HG03457 (cell line): ENCODE data around the gene WSCD1.

Source experiments
- ATAC-seq: cut with Tn5 transposase; IDR thresholded peaks from one replicate; pipeline ENCODE4 v1.9.1; 2021; ENCODE audit warnings: moderate number of reproducible peaks; ENCODE audit not compliant: unreplicated experiment

The WSCD1 gene

DNA sequence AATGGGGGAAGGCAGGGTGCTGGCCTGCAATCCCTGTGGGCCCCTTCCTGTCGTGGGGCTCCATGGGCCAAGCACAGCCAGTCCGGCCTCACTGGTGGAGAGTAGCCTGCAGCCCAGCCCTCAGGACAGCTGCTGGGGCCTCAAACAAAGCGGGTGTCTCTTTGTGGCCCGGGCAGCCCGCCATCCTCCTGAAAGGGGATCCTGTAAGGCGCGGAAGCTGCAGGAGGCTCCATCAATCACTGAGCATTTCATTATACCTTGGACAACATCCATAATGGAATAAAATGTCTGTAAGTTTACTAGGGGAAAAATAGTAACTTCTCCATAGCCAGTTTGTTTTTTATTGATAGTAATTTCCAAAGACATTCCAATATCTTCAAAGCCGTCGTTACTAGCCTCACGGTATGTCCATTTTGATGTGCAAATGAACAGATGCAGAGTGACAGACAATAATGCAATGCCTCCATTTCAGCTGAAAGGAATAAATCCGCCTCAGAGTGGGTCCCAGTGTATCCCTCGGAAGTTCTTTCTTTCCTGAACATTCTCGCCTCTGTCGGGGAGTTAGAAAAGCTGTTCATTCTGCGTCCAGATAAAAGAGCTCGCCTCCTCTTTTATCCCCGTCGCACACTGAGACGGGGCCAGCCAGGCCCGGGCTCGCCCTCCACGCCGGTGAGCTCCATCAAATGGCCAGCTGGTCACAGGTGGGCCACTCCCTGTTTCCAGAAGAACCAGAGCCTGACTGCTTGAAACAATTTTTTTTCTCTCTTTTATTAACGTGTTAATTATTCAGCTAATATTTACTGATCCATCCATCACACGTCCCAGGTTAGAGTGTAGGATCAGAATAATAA is 14.4 kb downstream of the WSCD1 start:
- no peak for ATAC-seq

DNA sequence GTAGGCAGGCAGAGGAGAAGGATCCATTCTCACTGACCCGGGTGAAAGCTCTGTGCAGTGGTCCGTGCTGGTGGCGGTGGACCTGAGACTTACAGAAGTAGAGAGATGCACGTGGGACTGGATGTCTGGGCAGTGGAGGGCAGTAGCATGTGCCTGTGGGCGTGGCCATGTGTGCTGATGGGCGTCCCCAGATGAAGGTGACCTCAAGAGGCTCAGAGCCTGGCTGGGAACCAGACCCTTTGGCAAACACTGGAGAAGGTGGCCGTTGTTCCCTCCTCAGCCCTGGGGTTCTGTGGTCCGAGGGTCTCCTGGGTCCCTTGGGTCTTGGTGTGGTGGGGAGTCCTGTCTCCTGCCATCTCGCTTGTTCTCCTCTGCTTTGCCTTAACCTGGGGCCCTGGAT is 15.6 kb downstream of the WSCD1 start:
- ATAC-seq: no peak

DNA sequence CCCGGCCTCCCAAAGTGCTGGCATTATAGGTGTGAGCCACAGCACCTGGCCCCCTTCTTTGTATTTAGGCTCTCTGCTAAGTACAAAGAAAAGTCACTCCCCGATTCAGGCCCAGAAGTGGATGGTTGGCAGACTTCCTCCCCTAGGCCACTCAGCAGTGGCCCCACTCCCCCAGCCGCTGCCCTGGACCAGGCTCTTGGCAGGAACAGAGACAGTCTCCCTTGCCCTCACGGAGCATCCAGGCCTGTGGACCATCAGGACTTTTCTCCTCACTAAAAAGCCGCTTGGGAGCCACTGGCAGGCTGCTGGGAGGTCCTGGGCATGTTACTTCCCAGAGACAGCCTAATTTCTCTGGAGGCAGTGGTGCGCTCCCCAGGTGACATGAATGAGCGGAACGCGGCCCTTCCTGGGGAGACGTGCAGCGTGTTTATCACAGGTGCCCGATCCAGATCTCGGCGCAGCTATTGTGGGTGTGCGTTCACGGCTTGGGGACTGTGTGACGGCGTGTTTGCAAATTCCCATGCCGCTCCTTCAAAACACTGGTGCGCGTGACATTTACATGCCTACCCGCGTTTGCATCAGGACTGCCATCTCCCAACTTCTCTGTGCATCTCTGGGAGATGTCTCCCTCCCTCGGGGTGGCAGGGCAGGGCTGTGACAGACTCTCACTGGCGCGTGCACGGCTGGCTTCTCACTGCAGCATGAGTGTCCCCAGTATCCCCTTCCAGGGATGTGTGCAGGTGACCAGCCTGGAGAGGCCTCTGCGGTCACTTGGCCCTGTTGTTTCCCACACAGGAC is 16.6 kb downstream of the WSCD1 start:
- no peak for ATAC-seq

DNA sequence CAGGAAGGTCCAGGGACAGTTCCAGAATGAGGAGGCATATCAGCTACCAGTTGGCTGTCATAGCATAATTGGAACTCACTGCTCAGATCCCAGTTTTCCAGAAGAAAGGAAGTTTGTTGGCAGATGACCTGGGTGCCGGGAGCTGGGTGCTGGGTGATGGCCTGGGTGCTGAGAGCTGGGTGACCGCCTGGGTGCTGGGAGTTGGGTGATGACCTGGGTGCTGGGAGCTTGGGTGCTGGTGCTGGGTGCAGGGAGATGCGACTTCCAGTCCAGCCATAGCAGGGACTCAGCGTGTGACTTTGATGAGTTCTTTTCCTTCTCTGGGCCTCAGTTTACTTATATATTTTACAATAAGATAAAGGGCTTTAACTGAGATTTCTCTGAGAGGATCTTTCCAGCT is 18.0 kb downstream of the WSCD1 start:
- no peak for ATAC-seq

DNA sequence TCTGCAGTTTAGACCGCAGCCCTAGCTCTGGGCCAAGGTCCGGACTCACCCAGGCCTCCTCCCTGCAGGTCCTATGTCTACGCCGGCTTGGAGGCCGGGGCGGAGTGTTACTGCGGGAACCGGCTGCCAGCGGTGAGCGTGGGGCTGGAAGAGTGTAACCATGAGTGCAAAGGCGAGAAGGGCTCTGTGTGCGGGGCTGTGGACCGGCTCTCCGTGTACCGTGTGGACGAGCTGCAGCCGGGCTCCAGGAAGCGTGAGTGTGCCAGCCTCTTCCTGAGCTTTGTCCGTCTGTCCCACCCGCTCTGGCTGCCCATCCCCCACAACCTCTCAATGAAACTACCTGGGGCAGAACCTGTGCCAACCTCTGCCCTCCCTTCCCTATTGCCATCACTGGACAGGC is 20.1 kb downstream of the WSCD1 start:
- ATAC-seq: no peak

DNA sequence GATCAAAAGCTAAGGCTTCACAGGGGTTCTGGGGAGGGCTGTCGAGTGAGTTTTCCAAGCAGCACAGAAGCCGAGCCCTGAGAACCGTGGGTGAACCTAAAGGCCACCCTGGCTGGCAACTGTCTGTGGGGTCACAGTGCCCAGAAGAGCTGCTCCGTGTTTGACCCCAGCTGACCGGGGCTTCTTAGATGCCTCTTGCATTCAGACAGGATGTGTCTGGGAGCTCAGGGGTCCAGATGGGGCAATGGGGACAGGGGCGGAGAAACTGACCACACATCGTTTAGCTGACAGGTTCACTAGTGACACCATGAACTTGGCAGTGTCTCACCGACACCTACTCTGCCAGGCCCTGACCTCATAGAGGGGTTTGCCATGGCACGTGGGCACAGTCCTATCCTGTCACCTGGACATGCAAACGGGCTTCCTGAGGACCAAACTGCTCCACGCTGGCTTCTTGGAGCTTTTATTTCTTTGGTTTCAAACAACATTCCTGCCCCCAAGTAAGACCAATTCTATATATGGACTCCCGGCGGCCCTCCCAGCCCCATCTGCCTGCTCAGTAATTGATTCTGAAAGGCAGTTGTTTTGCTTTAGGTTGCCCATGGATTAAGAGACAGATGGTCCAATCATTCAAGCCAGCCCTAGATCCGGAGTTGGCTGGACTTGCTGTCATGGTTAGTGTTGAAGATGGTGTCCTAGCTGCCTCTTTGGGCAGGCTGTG is 22.2 kb downstream of the WSCD1 start:
- ATAC-seq: no peak

DNA sequence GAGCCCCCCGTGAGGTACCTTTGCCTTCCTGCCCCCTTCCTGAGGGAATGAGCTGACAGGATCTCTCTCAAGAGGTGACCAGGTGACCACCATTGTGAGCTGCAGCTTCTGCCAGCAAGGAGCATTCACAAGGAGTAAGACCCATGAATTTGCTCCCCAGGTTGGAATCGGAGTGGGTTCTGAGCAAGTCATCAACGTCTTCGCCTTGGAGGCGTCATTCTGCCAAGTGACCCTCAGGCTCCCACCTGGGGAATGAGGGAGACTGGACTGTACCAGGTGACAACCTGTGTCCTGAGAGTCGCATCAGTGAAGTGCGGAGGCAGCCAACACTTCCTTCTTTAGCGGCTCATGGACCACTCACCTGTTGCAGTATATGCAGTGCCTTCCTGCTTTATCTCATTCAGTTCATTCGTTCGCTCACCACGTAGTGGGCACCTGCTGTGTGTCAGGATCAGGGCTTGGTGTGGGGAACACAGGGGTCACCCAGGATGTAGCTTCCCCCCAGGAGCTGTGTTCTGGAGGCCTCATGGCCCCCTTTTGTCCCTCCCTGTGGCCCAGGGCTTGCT is 22.8 kb downstream of the WSCD1 start:
- ATAC-seq: no peak

DNA sequence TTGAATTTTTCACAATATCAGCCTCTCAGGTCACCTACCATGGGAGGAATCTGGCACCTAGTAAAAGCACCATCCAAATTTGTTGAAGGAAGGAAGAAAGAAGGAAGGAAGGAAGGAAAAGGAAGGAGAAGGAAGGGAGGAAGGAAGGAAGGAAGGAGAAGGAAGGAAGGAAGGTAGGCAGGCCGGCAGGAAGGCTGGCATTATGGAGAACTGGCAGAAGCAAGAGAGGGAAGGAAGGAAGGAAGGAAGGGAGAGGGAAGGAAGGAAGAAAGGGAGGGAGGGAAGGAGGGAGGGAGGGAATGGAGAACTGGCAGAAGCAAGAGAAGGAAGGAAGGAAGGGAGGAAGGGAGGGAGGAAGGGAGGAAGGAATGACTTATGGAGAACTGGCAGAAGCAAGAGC is 24.3 kb downstream of the WSCD1 start:
- ATAC-seq: no peak

DNA sequence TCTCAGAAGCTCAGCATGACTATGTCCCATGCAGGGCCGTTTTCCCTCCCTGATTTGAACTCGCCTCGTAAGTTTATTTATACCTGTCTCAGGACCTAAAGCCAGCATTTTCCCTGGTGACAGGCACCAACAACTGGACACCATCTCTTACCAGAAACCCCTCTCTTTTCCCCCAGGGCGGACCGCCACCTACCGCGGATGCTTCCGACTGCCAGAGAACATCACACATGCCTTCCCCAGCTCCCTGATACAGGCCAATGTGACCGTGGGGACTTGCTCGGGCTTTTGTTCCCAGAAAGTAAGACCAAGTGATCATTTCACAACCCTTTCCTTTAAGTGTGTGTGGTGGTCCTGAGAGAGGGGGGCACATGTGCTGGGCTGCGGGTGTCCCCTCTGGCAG is 24.7 kb downstream of the WSCD1 start:
- no peak for ATAC-seq

DNA sequence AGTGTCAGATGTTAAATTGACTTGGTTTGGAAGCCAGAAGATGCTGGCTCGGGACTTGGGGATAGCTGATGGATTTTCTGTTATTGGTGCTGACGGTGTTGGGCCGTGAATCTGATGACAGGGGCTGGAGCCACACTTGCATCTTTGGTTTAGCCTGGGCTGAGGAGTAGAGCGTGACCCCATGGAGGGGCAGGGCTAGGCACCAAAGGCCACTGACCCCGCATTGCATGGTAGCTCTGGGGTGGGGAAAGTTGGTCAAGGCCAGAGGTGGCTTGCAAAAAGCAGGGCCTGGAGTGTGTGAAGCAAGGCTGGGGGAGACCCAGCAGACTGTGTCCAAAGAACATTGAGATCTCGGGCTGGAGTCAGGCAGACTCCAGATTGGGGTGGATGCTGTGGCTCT is 25.3 kb downstream of the WSCD1 start:
- ATAC-seq: no peak

DNA sequence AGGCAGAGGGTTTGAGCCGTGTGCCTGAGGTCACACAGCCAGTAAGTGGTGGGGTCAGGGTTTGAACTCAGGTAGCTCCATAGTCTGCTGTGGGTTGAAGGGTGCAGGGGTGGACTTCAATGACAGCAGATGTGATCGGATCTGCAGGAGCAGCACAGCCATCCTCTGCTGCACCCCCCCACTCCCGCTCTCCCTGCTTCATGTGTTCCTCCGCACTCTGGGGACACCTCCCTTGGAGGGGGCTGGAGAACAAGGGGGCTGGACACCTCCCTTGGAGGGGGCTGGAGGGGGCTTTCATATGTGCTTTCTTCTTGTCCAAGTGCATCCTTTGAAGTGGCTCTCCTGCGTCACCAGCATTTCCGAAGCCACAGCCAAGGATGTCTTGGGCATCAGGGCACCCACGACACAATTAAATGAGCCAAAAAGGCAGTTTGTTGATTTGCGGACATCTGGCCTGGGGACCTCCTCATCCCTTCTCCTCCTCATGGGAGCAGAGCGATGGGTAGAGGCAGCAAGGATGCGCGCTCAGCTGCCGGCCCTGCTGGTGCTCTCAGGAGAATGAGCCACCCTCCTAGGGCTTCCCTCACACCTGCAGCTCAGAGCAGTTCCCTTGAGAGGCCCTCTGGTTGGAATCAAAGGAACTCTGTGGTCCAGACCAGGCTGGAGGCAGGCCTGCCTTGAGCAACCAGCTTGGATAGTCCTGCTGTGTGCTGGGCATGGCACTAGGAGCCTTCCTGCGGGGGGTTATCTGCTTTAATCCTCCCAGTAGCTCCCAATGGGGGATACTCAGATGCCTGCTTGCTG is 26.2 kb downstream of the WSCD1 start:
- ATAC-seq: no peak

DNA sequence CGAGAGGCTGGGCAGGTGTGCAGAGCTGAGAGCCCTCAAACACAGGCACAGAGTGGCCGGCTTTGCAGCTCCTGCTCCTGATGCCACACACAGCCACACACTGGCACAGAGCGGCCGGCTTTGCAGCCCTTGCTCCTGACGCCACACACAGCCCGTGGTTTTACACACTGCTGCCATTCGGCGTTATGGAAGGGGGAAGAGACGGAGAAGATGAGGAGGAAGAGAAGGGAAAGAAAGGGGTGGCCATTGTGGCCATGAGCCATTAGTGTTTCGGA is 26.8 kb downstream of the WSCD1 start:
- no peak for ATAC-seq

DNA sequence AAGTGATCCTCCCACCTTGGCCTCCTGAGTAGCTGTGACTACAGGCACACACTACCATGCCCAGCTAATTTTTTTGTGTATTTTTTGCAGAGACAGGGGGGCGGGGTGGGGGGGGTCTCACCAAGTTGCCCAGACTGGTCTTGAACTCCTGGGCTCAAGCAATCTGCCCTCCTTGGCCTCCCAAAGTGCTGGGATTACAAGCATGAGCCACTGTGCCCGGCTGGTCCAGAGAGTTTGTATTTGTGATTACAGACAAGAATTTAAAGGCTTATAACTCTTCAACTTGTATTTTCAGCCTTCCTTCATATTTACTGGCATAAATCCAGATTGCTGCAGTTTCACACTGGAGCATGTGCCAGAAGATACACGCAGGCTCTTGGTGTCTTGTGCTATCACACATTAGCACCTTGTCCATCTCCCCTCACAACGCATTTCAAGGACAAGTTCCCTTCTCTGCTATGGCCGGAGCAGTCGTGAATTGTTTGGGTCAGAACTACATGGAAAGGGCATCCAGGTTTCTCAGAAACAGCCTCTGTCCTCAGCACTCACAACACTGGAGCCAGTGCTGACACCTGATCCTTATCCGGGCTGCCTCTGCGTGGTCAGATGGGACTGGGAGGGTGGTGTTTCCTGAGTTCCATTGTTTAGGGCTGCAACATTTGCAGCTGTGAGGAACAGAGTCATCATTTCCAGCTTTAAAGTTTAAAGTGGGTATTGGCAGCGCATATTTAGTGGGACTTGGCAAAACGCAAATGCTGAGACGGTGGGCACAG is 28.1 kb downstream of the WSCD1 start:
- ATAC-seq: no peak

DNA sequence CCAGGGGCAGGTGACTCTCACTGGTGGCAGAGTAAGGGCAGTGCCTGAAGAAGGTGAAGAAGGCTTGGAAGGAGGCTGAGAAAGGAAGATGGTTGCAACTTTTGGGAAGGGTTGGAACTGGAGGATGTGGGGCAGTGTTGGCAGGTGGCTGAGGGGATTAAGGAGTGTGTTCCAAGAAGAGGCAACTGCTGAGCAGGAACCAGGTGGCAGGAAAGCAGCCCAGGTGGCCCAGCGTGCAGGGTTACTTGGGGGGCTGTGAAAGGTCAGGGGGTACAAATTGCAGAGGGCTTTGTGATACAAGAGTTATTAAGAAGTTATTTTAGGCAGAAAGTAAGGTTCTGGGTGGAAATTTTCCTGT is 28.6 kb downstream of the WSCD1 start:
- ATAC-seq: no peak

DNA sequence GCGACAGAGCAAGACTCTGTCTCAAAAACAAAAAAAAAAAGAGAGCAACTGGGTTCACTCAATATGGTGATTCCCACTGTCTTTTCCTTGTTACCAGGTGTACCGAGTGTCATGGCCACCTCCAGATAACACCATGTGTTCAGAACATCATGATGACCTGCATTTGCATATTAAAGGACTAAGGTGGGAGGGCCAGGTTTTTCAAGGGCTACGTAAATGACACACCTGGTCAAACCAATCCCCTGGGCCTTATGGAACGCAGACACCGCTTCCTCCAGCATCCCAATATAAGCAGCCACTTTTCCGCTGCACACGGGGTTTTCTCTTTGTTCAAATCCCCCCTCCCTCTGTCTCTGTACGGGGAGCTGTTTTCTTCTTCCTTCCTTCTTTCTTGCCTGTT is 29.3 kb downstream of the WSCD1 start:
- no peak for ATAC-seq

DNA sequence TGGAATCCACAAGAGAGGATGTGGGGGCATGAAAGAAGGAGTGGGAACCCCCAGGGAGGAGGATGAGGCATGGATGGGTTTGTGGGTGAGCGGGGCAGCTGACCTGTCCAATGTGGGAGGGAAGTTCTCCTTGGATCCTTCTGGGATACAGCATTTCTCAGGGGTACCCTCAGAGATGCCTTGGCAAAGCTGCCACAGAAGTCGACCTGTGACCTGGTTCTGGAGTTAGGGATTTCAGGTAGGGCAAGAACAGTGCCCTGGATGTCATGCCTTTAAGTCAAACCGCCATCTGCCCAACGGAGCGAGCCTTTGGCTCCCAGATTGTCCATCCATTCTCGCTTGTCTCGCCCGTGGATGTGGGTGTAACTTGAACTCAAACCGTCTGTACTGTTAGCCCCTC is 30.0 kb downstream of the WSCD1 start:
- ATAC-seq: no peak

DNA sequence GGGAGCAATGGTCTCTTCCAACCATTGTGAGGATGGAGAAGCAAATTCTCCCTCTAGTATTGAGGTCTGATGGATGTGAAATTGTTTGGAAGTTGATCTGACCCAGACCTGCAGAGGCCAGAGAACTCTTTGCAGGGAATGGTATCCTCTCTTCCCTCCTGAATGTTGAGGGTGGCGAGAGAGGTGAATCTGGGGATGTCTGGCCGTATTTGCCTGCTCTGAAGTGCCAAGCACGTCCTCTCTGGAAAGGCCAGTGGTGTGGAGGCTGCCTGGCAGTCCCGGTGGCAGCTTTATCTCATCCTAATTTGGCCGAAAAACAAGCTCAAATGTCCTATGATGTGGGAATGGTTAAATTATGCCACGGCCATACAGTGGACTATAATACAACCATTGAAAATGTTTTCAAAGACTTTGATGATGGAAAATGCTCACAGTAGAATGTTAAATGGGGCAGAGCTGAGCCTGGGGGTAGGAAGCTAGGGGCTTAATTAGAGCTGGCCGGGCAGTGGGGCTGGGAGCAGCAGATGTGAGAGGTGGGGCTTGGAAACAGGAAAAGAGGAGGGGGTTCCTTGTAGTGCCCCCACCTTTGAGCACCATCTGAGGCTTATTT is 30.8 kb downstream of the WSCD1 start:
- ATAC-seq: no peak

DNA sequence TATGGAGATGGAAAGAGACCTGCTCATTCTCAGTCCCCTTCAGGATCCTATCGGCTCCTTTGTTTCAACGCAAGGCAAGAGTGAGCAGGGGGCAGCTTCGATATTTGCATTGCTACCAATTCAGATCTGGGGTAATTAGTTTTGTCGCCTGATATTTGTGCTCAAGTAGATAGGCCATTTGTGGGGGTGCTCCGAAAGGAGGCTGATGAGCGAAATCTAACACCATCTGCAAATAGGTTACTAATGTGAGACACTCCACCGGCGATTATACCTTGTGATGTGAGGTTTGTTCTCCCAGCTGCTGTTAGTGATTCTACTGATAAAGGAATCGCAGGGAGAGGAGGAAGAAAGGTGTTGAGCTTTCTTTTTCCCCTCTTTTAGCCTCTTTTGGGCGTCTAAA is 31.5 kb downstream of the WSCD1 start:
- no peak for ATAC-seq

DNA sequence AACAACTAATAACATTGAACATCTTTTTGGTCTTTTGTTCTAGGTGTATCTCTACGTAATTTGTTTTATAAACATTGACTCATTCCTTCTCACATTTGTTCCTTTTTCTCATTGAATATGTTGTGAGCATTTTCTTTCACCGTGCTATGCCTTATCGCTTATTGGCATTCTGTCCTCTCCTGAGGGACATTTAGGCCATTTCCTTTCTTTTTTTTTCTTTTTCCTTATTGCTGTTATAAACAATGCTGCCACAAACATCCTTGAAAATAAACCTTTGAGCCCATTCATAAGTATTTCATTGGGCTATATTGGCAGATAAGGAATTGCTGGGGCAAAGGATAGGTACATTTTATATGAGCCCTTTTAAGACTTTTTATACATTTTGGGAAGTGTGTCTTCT is 32.4 kb downstream of the WSCD1 start:
- no peak for ATAC-seq
